ENCODE results near the gene TCEAL4.

Gene TCEAL4

GRCh38 chrX:103571121-103571520 is 14.2 kb upstream of the TCEAL4 start:
- WGBS (ENCODE audit: extremely low coverage, insufficient coverage, insufficient read length) = no CpG with 5 or more reads among the region's 6 CpGs
- H3K23ac ChIP-seq (ENCODE audit: low read length) = no peak overlapping the region

GRCh38 chrX:103571726-103572125 is 13.6 kb upstream of the TCEAL4 start:
- Histone ChIP-seq H3K27me3 (ENCODE audit: insufficient read depth, low read length) (no peaks in the 10 kb centered on the region), H4K91ac (ENCODE audit: low read depth, low read length) (no peak overlapping the region), H2AK5ac (ENCODE audit: low read length) (no peak overlapping the region), H3K36me3 (ENCODE audit: control insufficient read depth in 1 of 2, insufficient read depth in 2 of 2, low read length in 2 of 2) (no peaks in the 10 kb centered on the region), H3K4me1 (ENCODE audit: control insufficient read depth in 1 of 2, insufficient read depth in 2 of 2, low read length in 2 of 2) (no peaks in the 10 kb centered on the region), H3K79me2 (ENCODE audit: control insufficient read depth, insufficient read depth, low read length, poor library complexity) (no peaks in the 10 kb centered on the region), H3K4me3 (ENCODE audit: low read depth, low read length) (no peak overlapping the region), H3K14ac (ENCODE audit: low read length) (no peak overlapping the region), H3K23ac (ENCODE audit: low read length) (no peak overlapping the region), H3K9ac (ENCODE audit: low read length) (no peak overlapping the region), H3K4me2 (ENCODE audit: low read length) (no peak overlapping the region), H2BK12ac (ENCODE audit: low read length) (no peak overlapping the region), H2BK120ac (ENCODE audit: insufficient read depth, low read length, poor library complexity) (no peak overlapping the region), H4K12ac (ENCODE audit: low read depth, low read length) (no peak overlapping the region), H4K8ac (ENCODE audit: low read depth, low read length) (no peak overlapping the region), H2AFZ (ENCODE audit: insufficient read depth, low read length, poor library complexity) (no peak overlapping the region), H3K9me3 (ENCODE audit: insufficient read depth, low read depth, low read length) (no peaks in the 10 kb centered on the region), H2BK5ac (ENCODE audit: low read depth, low read length, poor library complexity) (no peak overlapping the region), H3K18ac (ENCODE audit: low read length) (no peak overlapping the region), H3K4ac (ENCODE audit: low read depth, low read length) (no peak overlapping the region), H3K27ac (ENCODE audit: low read depth, low read length) (no peak overlapping the region), H3K79me1 (ENCODE audit: low read length) (no peaks in the 10 kb centered on the region)
- DNase-seq = no peak
- no CpG with 5 or more reads among the region's 4 CpGs for WGBS (ENCODE audit: extremely low coverage, insufficient coverage, insufficient read length)

More at GRCh38 chrX:103571121-103571520, 14.2 kb upstream of the TCEAL4 start:
- no peaks in the 10 kb centered on the region for H3K9me3 ChIP-seq (ENCODE audit: insufficient read depth, low read depth, low read length)
- H2AK5ac ChIP-seq (ENCODE audit: low read length) = no peak overlapping the region
- no peak overlapping the region for H2AFZ ChIP-seq (ENCODE audit: insufficient read depth, low read length, poor library complexity)
- H3K4me2 ChIP-seq (ENCODE audit: low read length) = no peak overlapping the region
- H3K4ac ChIP-seq (ENCODE audit: low read depth, low read length) = no peak overlapping the region
- H3K9ac ChIP-seq (ENCODE audit: low read length) = no peak overlapping the region
- H2BK12ac ChIP-seq (ENCODE audit: low read length) = no peak overlapping the region
- no peak overlapping the region for H2BK120ac ChIP-seq (ENCODE audit: insufficient read depth, low read length, poor library complexity)
- H3K14ac ChIP-seq (ENCODE audit: low read length) = no peak overlapping the region
- no peak overlapping the region for H3K4me3 ChIP-seq (ENCODE audit: low read depth, low read length)
- no peaks in the 10 kb centered on the region for H3K79me1 ChIP-seq (ENCODE audit: low read length)
- H3K27ac ChIP-seq (ENCODE audit: low read depth, low read length) = no peak overlapping the region
- H4K91ac ChIP-seq (ENCODE audit: low read depth, low read length) = no peak overlapping the region
- H3K36me3 ChIP-seq (ENCODE audit: control insufficient read depth in 1 of 2, insufficient read depth in 2 of 2, low read length in 2 of 2) = no peaks in the 10 kb centered on the region
- H4K12ac ChIP-seq (ENCODE audit: low read depth, low read length) = no peak overlapping the region
- H3K18ac ChIP-seq (ENCODE audit: low read length) = no peak overlapping the region
- H3K79me2 ChIP-seq (ENCODE audit: control insufficient read depth, insufficient read depth, low read length, poor library complexity) = no peaks in the 10 kb centered on the region
- H3K4me1 ChIP-seq (ENCODE audit: control insufficient read depth in 1 of 2, insufficient read depth in 2 of 2, low read length in 2 of 2) = no peaks in the 10 kb centered on the region
- no peak overlapping the region for H2BK5ac ChIP-seq (ENCODE audit: low read depth, low read length, poor library complexity)
- H4K8ac ChIP-seq (ENCODE audit: low read depth, low read length) = no peak overlapping the region
- peak; percentile 63 to 83 for DNase-seq
- H3K27me3 ChIP-seq (ENCODE audit: insufficient read depth, low read length) = no peaks in the 10 kb centered on the region

- H3K4ac ChIP-seq (ENCODE audit: low read depth, low read length) = no peak overlapping the region
- no peak overlapping the region for H3K9ac ChIP-seq (ENCODE audit: low read length)
- WGBS (ENCODE audit: extremely low coverage, insufficient coverage, insufficient read length) = no CpG with 5 or more reads among the region's 1 CpG
Measured at GRCh38 chrX:103573202-103573601, 12.1 kb upstream of the TCEAL4 start.

GRCh38 chrX:103584596-103584995 is 719 bp upstream of the TCEAL4 start:
- Histone ChIP-seq H3K4me3 (ENCODE audit: low read depth, low read length) (no peak overlapping the region), H3K4me1 (ENCODE audit: control insufficient read depth in 1 of 2, insufficient read depth in 2 of 2, low read length in 2 of 2) (no peaks in the 10 kb centered on the region), H2AFZ (ENCODE audit: insufficient read depth, low read length, poor library complexity) (no peak overlapping the region), H3K4me2 (ENCODE audit: low read length) (no peak overlapping the region), H3K23ac (ENCODE audit: low read length) (no peak overlapping the region), H3K27me3 (ENCODE audit: insufficient read depth, low read length) (no peaks in the 10 kb centered on the region), H4K8ac (ENCODE audit: low read depth, low read length) (no peak overlapping the region), H4K91ac (ENCODE audit: low read depth, low read length) (no peak overlapping the region), H2BK12ac (ENCODE audit: low read length) (no peak overlapping the region), H2BK5ac (ENCODE audit: low read depth, low read length, poor library complexity) (no peak overlapping the region), H4K12ac (ENCODE audit: low read depth, low read length) (no peak overlapping the region), H3K18ac (ENCODE audit: low read length) (no peak overlapping the region), H3K4ac (ENCODE audit: low read depth, low read length) (no peak overlapping the region), H3K9me3 (ENCODE audit: insufficient read depth, low read depth, low read length) (no peaks in the 10 kb centered on the region), H2AK5ac (ENCODE audit: low read length) (no peak overlapping the region), H3K36me3 (ENCODE audit: control insufficient read depth in 1 of 2, insufficient read depth in 2 of 2, low read length in 2 of 2) (peaks cover 2 to 3% of the 10 kb centered on the region in 2 experiments), H3K14ac (ENCODE audit: low read length) (no peak overlapping the region), H2BK120ac (ENCODE audit: insufficient read depth, low read length, poor library complexity) (no peak overlapping the region), H3K9ac (ENCODE audit: low read length) (no peak overlapping the region), H3K27ac (ENCODE audit: low read depth, low read length) (no peak overlapping the region), H3K79me2 (ENCODE audit: control insufficient read depth, insufficient read depth, low read length, poor library complexity) (peaks cover 5% of the 10 kb centered on the region), H3K79me1 (ENCODE audit: low read length) (no peaks in the 10 kb centered on the region)
- no peak for DNase-seq
- WGBS (ENCODE audit: extremely low coverage, insufficient coverage, insufficient read length) = no CpG with 5 or more reads among the region's 3 CpGs

More at GRCh38 chrX:103573202-103573601, 12.1 kb upstream of the TCEAL4 start:
- H3K36me3 ChIP-seq (ENCODE audit: control insufficient read depth in 1 of 2, insufficient read depth in 2 of 2, low read length in 2 of 2) = no peaks in the 10 kb centered on the region
- H3K4me1 ChIP-seq (ENCODE audit: control insufficient read depth in 1 of 2, insufficient read depth in 2 of 2, low read length in 2 of 2) = no peaks in the 10 kb centered on the region
- H2BK5ac ChIP-seq (ENCODE audit: low read depth, low read length, poor library complexity) = no peak overlapping the region
- no peak overlapping the region for H3K14ac ChIP-seq (ENCODE audit: low read length)
- H3K27me3 ChIP-seq (ENCODE audit: insufficient read depth, low read length) = no peaks in the 10 kb centered on the region
- H2AFZ ChIP-seq (ENCODE audit: insufficient read depth, low read length, poor library complexity) = no peak overlapping the region
- H4K91ac ChIP-seq (ENCODE audit: low read depth, low read length) = no peak overlapping the region
- H3K23ac ChIP-seq (ENCODE audit: low read length) = no peak overlapping the region
- H3K79me1 ChIP-seq (ENCODE audit: low read length) = no peaks in the 10 kb centered on the region
- no peak overlapping the region for H2AK5ac ChIP-seq (ENCODE audit: low read length)
- H2BK12ac ChIP-seq (ENCODE audit: low read length) = no peak overlapping the region
- no peak overlapping the region for H3K4me3 ChIP-seq (ENCODE audit: low read depth, low read length)
- H2BK120ac ChIP-seq (ENCODE audit: insufficient read depth, low read length, poor library complexity) = no peak overlapping the region
- no peaks in the 10 kb centered on the region for H3K9me3 ChIP-seq (ENCODE audit: insufficient read depth, low read depth, low read length)
- no peak overlapping the region for H4K12ac ChIP-seq (ENCODE audit: low read depth, low read length)
- DNase-seq = no peak
- no peak overlapping the region for H3K18ac ChIP-seq (ENCODE audit: low read length)
- no peaks in the 10 kb centered on the region for H3K79me2 ChIP-seq (ENCODE audit: control insufficient read depth, insufficient read depth, low read length, poor library complexity)
- no peak overlapping the region for H3K27ac ChIP-seq (ENCODE audit: low read depth, low read length)
- H4K8ac ChIP-seq (ENCODE audit: low read depth, low read length) = no peak overlapping the region
- no peak overlapping the region for H3K4me2 ChIP-seq (ENCODE audit: low read length)
